ENCODE data around the gene DNAH14.
A peak's percentile ranks its signal among the peaks of the same experiment; 100 is the strongest.
"Not testable (repeated sequence)": the region's sequence is repeated elsewhere in the genome, so short reads cannot be mapped to it uniquely, and the experiment has no call there.

DNAH14 gene

DNA sequence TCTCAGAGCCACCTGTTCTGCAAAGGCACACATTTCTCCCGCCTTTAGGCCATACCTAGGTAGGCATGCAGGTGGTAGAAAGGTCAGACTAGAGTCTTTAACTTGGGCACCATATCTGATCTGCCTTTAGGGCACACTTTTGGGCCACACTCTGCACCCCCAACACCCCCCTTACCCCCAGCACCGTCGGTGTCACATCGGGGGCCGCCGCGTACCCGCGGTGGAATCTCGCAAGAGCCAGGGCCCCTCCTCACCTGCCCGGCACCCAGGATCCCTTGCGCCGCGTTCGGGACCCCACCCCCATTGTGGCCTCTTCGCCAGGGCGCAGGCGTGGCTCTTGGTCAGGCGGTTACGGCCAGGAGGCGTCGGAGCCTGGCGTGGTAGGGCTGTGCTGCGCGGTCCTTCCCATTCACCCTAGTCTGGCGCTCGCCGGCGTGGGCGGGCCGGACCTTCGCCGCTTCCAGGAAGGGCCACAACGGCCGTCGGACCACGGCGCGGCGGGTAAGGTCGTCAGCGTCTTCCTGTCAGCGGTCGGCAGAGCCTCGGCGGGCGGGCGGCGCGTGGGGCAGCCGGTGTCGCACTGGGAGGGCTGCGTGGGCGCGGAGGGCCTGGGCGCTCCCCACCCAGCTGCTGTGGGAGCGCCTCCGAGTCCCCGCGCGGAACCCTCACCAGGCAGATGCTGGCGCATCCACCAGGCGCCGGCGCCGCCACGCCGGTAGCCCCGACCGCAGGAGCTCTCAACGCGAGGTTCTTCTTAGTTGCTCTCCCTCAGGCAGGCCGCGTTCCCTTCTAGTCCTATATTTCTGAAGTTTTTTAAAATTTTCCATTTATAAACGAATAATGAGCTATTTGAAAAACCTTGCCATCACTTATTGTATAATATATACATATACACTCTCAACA lies at the start of gene DNAH14:
DNAH14 (plus strand) TSS at position 341 of the 903 bp plus-strand sequence. CDS start 23,028 bp downstream, outside the sequence.
- DNase-seq (ENCODE audit: low read depth, low spot score), result peak; percentile 63

DNA sequence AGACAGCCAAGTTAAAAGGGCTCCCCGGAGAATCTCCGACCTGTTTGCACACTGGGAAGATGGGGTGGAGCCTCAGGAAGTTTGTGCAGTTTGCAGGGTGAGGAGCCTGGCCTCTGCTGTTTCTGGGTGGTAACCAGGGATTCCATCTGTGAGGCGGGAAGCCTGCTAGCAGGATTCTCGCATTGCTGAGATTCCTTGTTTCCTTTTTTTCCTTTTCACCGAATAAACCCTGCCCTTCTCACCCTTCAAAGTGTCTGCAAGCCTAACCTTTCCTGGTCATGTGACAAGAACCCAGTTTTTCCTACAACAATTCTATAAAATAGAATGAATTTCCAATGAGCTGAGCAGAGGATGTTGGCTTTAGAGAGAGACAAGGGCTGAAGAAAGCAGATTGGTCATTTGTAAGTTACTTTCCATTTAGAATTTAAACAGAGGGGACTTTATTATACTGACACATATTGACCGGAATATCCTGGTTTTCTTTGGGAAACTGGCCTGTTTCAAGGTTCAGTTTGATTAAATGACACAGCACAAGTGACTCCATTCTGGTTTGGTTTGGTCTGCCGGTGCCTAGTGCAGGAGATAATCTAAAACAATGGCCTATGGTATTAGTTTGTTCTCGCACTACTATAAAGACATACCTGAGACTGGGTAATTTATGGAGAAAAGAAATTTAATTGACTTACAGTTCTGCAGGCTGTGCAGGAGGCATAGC lies 48.7 kb upstream of the DNAH14 start:
- DNase-seq (ENCODE audit: low read depth, low spot score), result peak; percentile 80

DNA sequence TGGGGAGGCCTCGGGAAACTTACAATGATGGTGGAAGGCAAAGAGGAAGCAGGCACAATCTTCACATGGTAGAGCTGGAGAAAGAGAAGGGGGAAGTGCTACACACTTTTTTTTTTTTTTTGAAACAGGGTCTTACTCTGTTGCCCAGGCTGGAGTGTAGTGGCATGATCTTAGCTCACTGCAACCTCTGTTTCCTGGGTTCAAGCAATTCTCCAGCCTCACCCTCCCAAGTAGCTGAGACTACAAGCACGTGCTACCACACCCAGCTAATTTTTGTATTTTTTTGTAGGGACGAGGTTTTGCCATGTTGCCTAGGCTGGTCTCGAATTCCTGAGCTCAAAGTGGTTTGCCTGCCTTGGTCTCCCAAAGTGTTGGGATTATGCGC lies 48.2 kb upstream of the DNAH14 start:
- DNase-seq (ENCODE audit: low read depth, low spot score), result not testable (repeated sequence)

DNA sequence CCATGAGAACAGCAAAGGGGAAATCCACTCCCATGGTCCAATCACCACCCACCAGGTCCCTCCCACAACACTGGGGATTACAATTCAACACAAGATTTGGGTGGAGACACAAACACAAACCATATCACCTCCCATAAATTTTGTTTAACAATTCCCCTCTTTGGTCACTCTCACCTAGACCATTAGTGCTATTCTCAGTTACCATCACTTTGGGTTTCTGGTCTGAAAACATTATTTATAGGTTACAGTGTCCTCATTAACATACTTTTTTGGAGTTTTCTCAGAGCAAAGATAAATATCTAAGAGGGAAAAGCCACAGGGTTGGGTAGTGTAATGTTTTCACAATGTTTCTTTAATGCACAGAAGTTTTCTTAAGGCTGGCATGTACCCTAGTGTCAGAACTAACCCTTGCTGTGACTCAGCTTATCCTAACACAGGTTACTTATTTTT lies 47.7 kb upstream of the DNAH14 start:
- DNase-seq (ENCODE audit: low read depth, low spot score), result no peak

DNA sequence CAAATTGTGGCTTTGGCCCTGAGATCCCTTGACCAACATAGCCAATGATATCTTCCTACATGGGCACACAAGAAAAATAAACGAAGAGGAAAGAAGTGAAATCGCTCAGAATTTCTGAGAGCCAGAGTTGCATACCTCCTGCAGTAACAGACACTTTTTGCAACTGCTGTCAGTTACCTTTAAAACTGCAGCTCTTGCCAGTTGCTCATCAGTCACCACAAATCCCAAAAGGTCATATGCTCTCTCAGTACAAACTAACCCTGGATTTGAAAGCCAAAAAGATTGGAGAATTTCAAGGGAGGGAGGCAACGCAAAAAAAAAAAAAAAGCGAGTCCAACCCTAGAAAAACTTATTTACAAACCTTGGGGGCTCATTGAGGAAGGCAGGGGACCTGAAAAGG lies 47.2 kb upstream of the DNAH14 start:
- DNase-seq (ENCODE audit: low read depth, low spot score), result no peak

DNA sequence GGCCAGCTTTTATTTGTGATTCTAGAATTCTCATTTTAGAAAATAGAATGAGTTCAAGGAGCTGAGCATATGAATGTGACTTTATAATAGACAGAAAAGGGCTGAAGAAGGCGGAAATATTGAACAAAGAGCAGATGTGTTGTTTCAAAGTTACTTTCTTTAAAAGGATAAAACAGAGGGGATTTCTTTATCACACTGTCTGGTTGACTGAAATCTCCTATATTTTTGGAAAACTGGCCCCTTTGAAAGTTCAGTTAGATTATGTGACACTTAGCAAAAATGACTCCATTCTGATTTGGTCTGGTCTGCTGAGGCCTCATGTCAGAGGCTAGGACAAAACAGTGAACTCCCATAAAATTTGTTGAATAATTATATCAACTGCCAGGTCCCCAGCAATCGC lies 46.4 kb upstream of the DNAH14 start:
- DNase-seq (ENCODE audit: low read depth, low spot score), result no peak

DNA sequence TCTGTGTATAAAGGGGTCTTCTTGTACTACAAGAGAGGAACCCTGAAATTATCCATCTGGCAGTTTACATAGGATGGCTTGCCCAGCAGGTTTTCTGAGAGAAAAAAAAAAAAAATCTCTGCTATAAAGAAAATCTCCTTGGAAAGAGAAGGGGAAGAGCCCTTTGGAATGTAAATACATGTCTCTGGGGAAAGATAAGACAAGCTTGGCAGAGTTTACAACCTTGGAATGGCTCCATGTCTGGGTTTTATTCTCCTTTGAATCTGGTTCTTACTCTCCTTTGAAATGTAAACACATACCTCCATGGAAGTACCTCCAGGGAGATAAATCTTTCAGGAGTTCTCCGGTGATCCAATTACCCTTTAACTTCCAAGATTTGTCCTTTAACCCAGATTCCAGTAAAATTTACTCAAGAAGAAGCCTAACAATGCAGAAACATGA lies 45.1 kb upstream of the DNAH14 start:
- DNase-seq (ENCODE audit: low read depth, low spot score), result peak; percentile 20

DNA sequence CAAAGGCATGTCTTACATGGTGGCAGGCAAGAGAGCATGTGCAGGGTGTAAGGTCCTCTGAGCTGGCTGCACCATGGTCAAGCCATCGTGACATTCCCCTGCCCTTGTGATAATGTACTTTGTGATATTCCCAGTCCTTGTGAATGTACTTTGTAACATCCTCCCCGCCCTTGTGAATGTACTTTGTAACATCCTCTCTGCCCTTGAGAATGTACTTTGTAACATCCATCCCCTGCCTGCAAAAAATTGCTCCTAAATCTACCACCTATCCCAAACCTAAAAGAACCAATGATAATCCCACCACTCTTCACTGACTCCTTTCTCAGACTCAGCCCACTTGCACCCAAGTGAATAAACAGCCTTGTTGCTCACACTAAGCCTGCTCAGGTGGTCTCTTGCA lies 44.1 kb upstream of the DNAH14 start:
- DNase-seq (ENCODE audit: low read depth, low spot score), result not testable (repeated sequence)

DNA sequence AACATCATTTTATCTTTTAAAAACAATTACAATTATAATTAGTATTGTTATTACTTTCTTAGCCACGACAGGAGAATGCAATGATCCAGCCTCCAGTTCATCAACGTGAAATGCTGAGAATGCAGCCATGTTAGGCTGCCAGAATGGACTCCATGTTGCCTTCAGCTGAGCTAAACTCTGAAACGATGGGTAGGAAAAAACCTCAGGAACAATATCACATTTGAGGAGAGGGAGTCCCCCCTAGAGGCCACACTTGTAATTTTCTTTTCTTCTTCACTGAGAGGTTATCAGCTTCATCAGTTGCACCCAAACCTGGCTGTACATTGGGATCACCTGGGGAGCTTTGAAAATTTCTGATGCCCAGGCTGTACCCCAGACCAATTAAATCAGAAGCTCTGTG lies 34.6 kb upstream of the DNAH14 start:
- DNase-seq (ENCODE audit: low read depth, low spot score), result peak; percentile 25

DNA sequence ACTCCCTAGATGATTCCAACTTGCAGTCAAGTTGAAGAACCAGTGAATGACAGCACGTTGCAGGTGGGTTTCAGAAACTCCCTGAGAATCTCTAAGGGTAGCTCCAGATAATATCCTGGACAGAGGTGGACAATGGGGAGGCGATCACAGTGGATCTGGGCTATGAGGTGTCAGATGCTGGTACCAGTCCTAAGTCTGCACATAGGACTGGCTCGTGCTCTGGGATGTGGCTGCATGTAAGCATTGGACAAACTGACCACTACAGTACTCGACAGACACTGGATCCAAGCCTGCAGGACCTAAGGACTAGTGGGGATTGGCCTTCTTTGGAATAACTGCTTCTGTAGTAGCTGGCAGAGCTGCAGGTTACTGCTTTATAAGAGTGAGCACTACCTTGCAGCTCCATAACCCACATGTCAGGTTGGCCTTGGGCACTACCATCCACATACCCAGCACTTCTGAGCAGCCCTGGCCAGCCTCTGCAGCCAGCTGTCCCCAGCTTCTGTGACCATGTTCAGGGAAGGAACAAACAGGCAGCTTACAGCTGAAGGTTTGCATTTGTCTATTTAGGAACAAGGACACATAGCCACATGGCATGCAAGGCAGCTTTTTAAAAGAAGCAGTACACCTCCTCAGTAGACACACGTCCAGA lies 33.2 kb upstream of the DNAH14 start:
- no peak for DNase-seq (ENCODE audit: low read depth, low spot score)

DNA sequence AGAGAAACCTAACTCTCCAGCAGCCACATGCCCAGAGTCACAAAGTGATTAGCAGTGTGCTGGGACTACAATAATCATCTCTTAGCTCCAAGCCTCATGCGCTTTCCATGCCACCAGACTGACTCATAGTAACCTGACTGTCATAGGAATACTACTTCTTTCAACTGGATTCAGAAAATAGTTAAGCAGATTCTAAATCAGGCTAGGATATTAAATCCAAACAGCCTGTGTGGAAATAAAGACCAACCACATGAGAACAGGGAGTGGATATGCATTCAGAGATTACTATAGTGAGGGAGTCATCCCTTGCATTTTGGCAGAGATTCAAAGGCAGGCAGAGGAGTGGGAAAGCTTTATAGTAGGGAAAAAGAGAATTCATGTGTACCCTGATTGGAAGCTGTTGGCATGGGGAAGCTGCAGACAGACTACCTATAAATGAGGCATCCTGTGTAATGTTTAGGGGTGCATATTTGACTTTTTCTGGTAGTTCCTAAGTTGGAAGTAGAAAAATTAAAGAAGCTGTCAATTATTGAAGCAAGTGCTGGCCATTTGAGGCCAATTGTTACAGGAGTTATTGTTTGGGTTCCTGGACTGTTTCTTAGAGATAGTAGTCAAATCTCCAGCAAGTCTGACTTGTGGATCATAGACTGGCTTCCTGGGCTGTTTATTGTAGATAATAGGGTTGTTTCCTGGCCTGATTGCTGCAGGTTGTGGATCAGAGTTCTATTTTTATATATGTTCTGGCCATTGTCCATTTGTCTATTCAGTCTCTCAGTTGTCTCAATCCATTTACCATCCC lies 31.7 kb upstream of the DNAH14 start:
- no peak for DNase-seq (ENCODE audit: low read depth, low spot score)

DNA sequence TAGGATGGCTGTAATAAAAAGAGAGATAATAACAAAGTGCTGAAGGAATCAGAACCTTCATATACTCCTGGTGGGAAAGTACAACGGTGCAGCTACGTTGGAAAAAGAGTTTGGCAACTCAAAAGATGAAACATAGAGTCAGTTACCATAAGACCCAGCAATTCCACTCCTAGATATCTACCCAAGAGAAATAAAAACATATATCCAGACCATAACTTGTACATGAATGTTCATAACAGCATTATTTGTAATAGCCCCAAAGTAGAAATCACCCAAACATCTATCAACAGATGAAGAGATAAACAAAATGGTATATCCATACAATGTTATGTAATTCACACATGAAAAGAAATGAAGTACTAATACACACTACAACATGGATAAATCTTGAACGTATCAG lies 30.5 kb upstream of the DNAH14 start:
- no peak for DNase-seq (ENCODE audit: low read depth, low spot score)

DNA sequence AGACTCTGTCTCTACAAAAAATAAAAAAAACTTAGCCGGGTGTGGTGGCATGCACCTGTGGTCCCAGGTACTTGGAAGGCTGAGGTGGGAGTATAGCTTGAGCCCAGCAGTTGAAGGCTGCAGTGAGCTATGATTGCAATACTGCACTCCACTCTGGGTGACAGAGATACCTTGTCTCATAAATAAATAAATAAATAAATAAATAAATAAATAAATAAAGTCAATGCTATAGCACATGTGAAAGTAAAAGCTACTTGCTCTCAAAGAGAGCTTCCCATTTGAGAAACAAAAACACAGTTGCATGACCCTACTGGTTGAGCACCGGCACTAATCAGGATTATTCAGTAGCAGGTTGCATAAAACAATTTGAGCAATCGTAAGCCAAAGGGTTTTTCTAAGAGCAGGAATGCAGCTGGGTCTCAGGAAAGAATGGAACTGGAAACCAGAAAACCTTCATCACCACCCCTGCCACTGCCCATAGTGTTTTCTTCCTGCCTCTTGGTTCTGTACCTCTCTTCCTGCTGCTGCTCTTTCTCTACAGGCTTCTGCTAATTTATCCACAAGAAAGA lies 29.3 kb upstream of the DNAH14 start:
- DNase-seq (ENCODE audit: low read depth, low spot score), result no peak

DNA sequence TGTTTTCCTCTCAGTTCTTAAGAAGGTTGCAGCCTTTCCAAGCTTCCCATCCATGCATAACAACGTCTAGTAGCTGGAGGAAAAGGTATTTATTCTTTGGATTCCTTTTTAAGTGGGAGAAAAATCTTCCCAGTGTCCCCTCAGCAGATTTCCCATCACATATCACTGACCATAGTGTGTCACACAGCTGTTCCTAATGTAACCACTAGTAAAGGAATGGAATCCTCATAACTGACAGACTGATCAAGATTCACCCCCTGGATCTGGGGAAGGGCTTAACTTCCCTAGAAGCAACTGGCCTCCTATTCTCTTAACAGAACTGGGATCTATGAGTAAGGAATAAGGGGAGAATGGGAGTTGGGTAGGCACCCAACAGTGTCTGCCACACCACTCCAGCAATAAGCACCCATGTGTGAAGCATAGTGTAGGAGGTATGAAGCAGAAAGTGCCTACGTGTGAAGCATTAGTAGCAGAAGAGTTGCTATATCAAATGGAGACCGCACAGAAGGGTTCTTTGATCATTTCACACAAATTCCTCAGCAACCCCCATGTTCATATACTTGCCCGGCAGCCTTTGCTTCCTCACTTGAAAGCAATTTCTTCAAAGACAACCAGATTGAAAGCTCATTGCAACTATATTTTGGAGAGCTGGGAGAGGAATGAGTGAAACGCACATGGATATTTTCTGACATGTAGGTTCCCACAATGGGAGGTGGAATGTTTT lies 28.2 kb upstream of the DNAH14 start:
- no peak for DNase-seq (ENCODE audit: low read depth, low spot score)

DNA sequence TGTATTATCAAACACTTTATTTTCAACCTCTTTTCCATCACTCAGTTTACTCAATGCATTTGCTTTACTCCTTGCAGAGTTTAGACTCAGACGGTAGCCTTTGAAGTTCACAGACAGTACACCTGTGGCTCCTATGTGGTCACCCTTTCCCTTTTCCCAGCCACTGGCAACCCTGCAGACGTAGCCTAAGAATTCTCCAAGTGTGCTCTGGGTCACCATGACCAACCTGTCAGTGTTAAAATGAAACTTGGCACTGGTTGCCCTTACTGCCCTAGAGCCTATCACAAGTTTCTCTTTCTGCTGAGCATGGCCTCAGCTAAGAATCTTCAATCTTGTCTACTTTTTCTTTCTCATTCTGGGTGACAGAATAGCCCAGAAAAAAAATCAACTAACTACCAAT lies 25.5 kb upstream of the DNAH14 start:
- no peak for DNase-seq (ENCODE audit: low read depth, low spot score)

DNA sequence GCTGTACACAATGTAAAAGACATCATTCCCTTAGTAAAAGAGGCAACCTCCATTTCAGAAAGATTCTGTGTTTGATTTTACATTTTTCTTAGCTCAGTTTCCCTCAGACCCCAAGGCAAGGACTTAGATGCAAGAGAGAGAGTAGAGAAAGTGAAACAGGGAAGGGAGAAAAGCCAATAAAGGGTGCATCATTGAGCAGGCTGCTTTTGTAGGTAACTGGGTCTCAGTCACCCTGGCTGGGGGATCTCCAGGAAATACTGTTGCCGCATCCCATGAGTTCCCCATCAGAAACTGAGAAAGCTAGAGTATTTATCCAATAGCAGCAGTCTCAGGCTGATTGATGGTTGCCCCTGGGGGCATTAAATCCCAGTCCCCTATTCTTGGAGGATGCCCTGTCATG lies 23.1 kb upstream of the DNAH14 start:
- DNase-seq (ENCODE audit: low read depth, low spot score), result no peak

DNA sequence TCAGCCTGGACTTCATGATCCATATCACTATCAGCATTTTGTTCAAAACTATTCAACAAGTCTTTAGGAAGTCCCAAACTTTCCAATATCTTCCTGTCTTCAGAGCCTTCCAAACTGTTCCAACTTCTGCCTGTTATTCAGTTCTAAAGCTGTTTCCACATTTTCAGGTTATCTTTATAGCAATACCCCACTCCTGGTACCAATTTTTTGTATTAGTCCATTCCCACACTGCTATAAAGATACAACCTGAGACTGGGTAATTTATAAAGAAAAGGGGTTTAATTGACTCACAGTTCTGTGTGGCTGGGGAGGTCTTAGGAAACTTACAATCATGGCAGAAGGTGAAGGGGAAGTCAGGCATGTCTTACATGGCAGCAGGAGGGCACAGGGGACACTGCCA lies 18.3 kb upstream of the DNAH14 start:
- no peak for DNase-seq (ENCODE audit: low read depth, low spot score)

DNA sequence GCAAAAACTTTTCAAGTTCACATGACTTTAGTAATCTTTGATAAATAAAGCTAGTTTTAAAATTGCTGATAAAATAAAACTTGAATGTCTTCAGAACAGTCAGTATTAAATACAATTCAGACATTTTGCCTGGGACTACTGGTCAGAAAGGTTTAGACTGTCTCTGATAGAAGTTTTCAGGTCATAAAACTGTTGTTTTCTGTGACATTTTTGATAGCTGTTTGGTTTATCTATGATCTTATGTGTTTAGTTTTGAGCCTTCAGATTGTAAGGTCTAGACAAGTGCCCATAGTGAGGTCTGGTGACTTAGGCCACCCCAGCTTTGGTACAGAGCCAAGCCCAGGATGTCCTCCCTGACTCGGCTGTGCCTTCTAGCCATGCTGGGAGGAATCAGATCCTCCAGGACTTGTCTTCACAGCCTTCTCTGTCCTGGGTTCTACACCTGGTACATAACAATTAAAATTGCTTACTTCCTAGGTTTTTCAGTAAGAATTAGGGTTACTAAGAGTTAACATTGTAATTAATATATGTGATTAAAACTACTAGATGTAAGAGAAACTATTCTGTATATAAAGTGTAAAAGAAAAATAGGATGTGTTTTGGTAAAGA lies 15.1 kb upstream of the DNAH14 start:
- DNase-seq (ENCODE audit: low read depth, low spot score), result no peak

DNA sequence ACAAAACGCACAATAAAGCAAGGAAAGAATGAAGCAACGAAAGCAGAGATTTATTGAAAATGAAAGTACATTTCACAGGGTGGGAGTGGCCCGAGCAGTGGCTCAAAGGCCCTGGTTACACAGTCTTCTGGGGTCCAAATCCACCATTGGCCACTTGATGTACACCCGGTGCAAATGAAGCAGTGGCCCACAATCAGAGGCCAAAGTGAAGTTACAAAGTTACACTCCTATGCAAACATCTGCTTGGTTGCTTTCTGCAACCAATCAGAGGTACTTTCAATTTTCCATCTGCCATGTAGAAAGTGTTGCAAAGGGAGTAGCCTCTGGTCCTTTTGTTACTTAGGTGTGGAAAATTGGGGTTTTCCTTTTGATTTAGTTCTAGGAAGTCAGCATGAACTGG lies 10.0 kb upstream of the DNAH14 start:
- no peak for DNase-seq (ENCODE audit: low read depth, low spot score)

DNA sequence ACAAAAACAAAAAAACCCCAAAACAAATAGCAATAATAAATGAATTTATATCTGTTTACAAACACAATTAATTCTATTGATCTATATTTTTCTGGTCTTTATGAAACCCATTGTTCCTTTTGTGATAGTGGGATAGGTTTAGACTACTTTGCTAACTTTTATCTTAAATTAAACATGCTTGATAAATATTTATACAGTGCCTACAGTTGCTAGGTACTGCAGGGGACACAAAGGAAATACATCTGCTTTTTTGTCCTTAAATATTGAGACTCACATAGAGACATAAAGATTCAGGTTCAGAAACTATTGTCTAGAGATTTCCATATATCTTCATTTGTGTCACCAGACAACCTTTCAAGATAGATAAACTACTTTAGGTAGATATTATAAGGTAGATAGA lies 8.5 kb upstream of the DNAH14 start:
- DNase-seq (ENCODE audit: low read depth, low spot score), result no peak
